GM18526 (cell line): Measurements from ENCODE around the gene PTBP1.

Experiments used
- POLR2A ChIP-seq: IDR thresholded peaks from 3 replicates; pipeline ENCODE4 v1.6.1; 2011; ENCODE audit not compliant: insufficient read length; ENCODE audit errors: extremely low read depth

PTBP1 gene

GRCh38 chr19:825897-826644 is 28.8 kb downstream of the PTBP1 start:
- TF ChIP-seq POLR2A, result no peak

DNA sequence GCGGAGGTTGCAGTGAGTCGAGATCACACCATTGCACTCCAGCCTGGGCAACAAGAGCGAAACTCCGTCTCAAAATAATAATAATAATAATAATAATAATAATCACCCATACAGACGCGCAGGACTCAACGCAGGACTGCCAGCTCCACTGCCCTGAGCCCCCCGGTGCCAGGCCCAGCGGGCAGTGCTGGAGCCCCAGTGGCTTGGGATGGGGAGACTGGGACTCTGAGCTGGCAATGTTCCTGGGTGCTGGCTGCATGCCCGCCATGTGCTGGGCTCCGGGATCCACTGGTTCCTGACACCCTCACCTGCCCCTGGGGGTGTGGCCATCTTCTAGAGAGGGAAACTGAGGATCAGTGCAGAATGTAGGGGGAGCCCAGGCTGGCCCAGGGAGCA is 30.1 kb downstream of the PTBP1 start:
- no peak for TF ChIP-seq POLR2A

DNA sequence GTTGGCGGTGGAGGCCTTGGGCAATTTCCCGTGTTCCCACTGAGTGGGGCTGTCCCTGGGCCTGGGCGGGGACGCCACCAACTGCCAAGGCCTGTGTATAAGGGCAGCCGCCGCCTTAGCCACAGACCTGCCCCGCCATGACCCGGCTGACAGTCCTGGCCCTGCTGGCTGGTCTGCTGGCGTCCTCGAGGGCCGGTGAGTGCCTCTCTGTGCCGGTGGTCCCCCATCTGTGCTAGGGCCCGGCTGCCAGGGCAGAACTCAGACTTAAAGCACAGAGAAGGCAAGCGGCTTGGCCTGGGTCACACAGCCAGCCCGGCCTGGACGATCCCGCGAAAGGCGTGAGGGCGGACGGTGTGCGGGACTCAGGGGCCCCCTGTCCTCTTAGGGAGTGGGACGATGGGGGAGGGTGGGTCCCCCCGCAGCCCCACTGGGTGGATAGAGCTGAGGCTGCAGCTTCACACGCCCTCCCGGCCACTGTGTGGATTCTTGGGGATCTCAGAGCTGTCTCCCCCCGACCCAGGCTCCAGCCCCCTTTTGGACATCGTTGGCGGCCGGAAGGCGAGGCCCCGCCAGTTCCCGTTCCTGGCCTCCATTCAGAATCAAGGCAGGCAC is 30.6 kb downstream of the PTBP1 start, which contains the start of gene AZU1:
AZU1 (plus strand) TSS at position 128 of the 612 bp plus-strand sequence; CDS start at position 138, 10 bp downstream.
- TF ChIP-seq POLR2A, result no peak

DNA sequence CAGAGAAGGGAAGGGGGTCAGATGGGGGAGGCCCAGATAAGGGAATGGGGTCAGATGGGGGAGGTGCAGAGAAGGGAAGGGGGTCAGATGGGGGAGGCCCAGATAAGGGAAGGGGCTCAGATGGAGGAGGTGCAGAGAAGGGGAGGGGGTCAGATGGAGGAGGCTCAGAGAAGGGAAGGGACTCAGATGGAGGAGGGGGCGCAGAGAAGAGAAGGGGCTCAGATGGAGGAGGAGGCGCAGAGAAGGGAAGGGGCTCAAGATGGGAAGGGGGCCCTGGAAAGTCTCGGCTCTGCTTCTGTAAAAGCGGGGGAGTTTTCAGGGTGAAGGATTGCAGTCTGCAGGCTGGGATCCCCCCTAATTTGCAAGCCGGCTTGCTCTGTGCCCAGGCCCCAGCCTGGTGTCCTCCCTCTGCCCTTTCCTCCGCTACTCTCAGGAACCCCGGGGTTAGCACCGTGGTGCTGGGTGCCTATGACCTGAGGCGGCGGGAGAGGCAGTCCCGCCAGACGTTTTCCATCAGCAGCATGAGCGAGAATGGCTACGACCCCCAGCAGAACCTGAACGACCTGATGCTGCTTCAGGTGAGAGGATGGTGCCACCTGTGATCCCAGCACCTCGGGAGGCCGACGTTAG is 32.0 kb downstream of the PTBP1 start:
- TF ChIP-seq POLR2A, result no peak

DNA sequence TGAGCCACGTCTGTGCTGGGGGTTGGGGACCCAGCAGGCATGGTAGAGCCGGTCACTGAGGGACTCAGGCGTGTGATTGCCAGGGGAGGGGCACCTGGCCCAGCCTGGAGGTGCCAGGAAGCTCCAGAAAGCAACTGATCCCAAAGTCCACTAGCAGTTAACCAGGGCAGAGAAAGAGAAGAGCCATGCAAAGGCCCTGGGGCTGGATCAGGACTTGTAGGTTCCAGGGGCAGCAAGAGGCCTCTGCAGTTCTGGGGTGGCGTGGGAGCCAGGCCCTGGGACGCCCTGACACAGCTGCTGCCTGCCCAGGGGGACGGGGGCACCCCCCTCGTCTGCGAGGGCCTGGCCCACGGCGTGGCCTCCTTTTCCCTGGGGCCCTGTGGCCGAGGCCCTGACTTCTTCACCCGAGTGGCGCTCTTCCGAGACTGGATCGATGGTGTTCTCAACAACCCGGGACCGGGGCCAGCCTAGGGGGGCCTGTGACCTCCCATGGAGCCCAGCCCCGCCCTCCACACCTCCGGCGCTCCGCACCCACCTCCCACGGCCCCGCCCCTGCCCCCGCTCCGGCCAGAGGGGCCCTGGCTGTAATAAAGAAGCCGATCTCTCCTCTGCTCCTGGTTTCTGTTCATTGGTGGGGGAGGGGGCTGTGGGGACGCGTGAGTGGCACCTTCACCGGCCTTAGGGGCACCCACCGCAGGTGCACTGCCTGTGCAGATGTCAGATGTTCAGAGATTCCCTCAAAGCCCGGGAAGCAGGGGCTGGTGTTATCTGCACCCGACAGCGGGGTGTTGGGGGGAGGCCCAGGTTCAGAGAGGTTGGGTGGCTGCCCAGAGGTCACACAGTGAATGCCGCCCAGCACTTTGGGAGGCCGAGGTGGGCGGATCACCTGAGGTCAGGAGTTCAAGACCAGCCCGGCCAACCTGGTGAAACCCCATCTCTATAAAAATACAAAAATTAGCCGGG is 34.4 kb downstream of the PTBP1 start:
- no peak for TF ChIP-seq POLR2A

DNA sequence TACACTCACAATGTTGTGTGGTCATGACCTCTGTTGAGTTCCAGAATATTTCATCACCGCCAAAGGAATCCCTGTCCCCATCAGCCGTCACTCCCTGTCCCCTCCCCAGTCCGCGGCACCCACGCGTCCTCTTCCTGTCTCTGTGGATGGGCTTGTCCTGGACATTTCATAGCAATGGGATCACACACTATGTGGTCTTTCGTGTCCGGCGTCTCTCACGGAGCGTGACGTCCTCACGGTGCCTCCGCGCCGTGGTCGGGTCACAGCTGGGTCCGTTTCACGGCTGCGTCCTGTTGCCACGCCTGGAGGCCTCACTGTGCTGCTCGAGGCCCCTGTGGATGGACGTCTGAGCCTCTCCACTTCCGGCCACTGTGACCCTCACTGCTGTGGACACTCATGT is 37.0 kb downstream of the PTBP1 start:
- TF ChIP-seq POLR2A, result no peak

GRCh38 chr19:835210-835810 is 38.1 kb downstream of the PTBP1 start:
- no peak for TF ChIP-seq POLR2A

DNA sequence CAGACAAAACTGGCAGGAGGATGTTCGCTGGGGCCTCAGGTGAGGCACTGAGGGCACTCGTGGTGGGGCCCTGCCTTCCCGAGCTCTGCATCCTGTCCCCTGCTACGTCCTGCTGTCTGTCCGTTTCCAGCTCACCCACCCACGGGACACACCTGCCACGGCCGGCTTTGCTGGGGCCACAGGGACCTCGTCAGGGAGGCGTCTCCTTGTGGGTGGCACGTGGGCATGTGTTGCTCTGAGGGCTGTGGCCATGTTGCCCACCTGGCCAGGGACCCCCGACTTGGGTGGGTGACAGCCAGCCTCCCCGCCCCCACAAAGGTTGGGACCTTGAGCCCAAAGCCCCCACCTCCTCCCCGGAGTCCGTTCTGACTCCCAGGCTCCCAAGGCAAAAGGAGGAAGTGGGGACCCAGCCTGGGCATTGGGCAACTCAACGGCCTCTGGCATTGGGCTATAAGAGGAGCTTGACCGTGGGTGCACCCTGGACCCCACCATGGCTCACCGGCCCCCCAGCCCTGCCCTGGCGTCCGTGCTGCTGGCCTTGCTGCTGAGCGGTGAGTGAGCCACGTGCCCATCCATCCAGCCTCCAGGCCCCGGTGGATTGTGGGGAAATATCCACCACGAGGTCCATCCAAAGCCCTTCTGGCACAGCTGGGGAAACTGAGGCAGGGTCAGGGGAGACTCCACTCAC is 43.4 kb downstream of the PTBP1 start, which contains the start of gene PRTN3:
PRTN3 (plus strand) TSS at position 481 of the 688 bp plus-strand sequence; CDS start at position 491, 10 bp downstream.
- TF ChIP-seq POLR2A, result no peak

- no peak for TF ChIP-seq POLR2A
Observed at GRCh38 chr19:843180-843835, 46.1 kb downstream of the PTBP1 start.

DNA sequence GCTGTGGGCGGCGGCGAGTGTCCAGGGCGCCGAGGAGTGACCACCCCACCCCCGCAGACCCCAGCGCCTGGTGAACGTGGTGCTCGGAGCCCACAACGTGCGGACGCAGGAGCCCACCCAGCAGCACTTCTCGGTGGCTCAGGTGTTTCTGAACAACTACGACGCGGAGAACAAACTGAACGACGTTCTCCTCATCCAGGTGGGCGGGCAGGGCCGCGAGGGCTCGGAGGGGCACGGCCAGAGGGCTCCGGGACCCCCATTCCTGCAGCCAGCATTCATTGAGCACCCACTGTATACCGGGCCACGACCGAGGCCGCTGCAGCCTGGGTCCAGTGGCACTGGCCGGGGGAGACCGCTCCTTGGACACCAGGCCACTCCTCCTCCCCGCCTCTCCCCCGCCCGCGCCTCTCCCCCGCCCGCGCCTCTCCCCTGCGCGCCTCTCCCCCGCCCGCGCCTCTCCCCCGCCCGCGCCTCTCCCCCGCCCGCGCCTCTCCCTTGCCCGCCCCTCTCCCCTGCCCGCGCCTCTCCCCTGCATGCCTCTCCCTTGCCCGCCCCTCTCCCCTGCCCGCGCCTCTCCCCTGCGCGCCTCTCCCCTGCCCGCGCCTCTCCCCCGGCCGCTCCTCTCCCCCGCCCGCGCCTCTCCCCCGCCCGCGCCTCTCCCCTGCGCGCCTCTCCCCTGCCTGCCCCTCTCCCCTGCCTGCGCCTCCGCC is 46.7 kb downstream of the PTBP1 start:
- no peak for TF ChIP-seq POLR2A

DNA sequence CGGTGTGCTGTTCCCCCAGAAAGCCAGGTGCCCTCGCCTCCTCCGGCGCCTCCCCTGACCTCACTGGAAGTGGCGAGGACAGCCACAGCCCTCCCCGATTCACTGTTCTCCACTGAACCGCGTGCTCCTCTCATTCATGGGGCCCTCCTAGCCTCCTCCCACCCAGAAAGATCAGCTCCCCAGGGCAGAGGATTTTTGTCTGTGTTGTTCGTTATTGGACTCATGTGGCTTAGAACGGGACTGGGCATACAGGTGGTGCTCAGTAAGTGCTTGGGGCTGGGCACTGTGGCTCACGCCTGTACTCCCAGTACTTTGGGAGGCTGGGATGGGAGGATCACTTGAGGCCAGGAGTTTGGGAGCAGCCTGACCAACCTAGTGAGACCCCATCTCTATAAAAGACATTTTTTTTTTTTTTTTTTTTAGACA is 47.3 kb downstream of the PTBP1 start:
- TF ChIP-seq POLR2A, result no peak

DNA sequence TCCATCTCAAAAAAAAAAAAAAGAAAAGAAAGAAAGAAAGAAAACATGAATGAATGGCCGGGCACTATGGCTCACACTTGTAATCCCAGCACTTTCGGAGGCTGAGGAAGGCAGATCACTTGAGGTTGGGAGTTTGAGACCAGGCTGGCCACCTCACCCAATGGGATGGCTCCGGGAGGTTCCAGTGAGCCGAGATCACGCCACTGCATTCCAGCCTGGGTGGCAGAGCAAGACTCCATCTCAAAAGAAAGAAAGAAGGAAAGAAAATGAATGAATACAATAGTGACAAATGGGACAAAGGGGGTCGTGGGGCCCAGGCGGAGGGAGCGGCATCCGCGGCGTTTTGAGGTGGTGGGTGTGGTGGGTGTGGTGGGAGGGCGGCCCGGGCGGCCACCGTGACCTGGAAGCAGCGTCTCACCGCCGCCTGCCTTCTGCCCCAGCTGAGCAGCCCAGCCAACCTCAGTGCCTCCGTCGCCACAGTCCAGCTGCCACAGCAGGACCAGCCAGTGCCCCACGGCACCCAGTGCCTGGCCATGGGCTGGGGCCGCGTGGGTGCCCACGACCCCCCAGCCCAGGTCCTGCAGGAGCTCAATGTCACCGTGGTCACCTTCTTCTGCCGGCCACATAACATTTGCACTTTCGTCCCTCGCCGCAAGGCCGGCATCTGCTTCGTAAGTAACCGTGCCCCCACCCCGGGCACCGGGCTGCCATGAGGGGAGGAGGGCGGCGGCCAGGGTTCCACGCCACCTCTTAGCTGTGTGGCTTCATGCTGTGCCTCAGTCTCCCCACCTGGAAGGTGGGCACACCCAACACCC is 48.7 kb downstream of the PTBP1 start:
- TF ChIP-seq POLR2A, result no peak

GRCh38 chr19:848386-848921 is 51.2 kb downstream of the PTBP1 start:
- no peak for TF ChIP-seq POLR2A
